Measurements from ENCODE around the gene MRPL43. TPM values are rescaled to one million over a fixed set of nuclear protein-coding genes. Genes with fewer than 3 reads are reported as not detected.

Gene MRPL43
- total RNA-seq, 1 experiment from 2014 or later: 69.4 TPM

Other genes starting within 250 kb of the MRPL43 start
- gene PAX2, start 241.9 kb downstream of the MRPL43 start, total RNA-seq (2014; rRNA removed; shearing (Covaris generic)): not detected in 2 replicates
- gene SLF2, start 74.5 kb downstream of the MRPL43 start, total RNA-seq (2014; rRNA removed; shearing (Covaris generic)): 31.4 and 50.1 TPM in 2 replicates
- 0.42 and 0.88 TPM in 2 replicates for gene SEMA4G, start 18.0 kb downstream of the MRPL43 start, total RNA-seq (2014; rRNA removed; shearing (Covaris generic))
- 4.3 and 7.5 TPM in 2 replicates for gene TWNK, start within 50 bp of the MRPL43 start, total RNA-seq (2014; rRNA removed; shearing (Covaris generic))
- gene LZTS2, start 12.3 kb upstream of the MRPL43 start, total RNA-seq (2014; rRNA removed; shearing (Covaris generic)): 70.0 and 72.8 TPM in 2 replicates
- 0.50 and 1.3 TPM in 2 replicates for gene PDZD7, start 43.6 kb upstream of the MRPL43 start, total RNA-seq (2014; rRNA removed; shearing (Covaris generic))
- 29.6 and 52.4 TPM in 2 replicates for gene SFXN3, start 43.7 kb upstream of the MRPL43 start, total RNA-seq (2014; rRNA removed; shearing (Covaris generic))
- 1.4 and 1.8 TPM in 2 replicates for gene KAZALD1, start 74.5 kb upstream of the MRPL43 start, total RNA-seq (2014; rRNA removed; shearing (Covaris generic))
- gene TLX1, start 143.8 kb upstream of the MRPL43 start, total RNA-seq (2014; rRNA removed; shearing (Covaris generic)): not detected in 2 replicates
- gene LBX1, start 242.0 kb upstream of the MRPL43 start, total RNA-seq (2014; rRNA removed; shearing (Covaris generic)): not detected in 2 replicates